Chondrocyte (in vitro differentiated cells): Measurements from ENCODE around the gene CGB2. TPM values are rescaled to one million over a fixed set of nuclear protein-coding genes. Genes with fewer than 3 reads are reported as not detected.

Source experiments
- DNase-seq: peaks from one replicate; pipeline ENCODE4 v3.0.0; 2021; ENCODE audit warnings: mixed read lengths, low spot score
- H3K27ac Mint-ChIP-seq: one replicate; pipeline ENCODE4 v1.8.0; 2021; ENCODE audit warnings: mild to moderate bottlenecking, moderate library complexity, mixed read lengths; ENCODE audit not compliant: unreplicated experiment
- H3K27me3 Mint-ChIP-seq: 2 replicates; pipeline ENCODE4 v1.8.0; 2021; ENCODE audit warnings: low read depth, mixed read lengths
- H3K36me3 Mint-ChIP-seq: 2 replicates; pipeline ENCODE4 v1.8.0; 2021; ENCODE audit warnings: low read depth, mixed read lengths
- H3K4me1 Mint-ChIP-seq: 2 replicates; pipeline ENCODE4 v1.8.0; 2021; ENCODE audit warnings: low read depth, mild to moderate bottlenecking, mixed read lengths
- H3K4me3 Mint-ChIP-seq: one replicate; pipeline ENCODE4 v1.8.0; 2021; ENCODE audit warnings: mild to moderate bottlenecking, moderate library complexity, mixed read lengths; ENCODE audit not compliant: unreplicated experiment
- H3K9me3 Mint-ChIP-seq: 2 replicates; pipeline ENCODE4 v1.8.0; 2021; ENCODE audit warnings: low read depth, mixed read lengths
- total RNA-seq: library from RNA; stranded (reverse); gene quantifications from 3 replicates; pipeline ENCODE4 v1.2.1, GENCODE V29; 2021
- TF ChIP-seq, protein P1 (sequence below): fragments of 200-600 bp; sonication (generic); IDR thresholded peaks from 2 replicates; pipeline ENCODE4 v1.5.0; 2021; ENCODE audit warnings: antibody characterized with exemption, mild to moderate bottlenecking, moderate library complexity

The CGB2 gene
- total RNA-seq, 1 donor from 2014 or later, result not detected

DNA sequence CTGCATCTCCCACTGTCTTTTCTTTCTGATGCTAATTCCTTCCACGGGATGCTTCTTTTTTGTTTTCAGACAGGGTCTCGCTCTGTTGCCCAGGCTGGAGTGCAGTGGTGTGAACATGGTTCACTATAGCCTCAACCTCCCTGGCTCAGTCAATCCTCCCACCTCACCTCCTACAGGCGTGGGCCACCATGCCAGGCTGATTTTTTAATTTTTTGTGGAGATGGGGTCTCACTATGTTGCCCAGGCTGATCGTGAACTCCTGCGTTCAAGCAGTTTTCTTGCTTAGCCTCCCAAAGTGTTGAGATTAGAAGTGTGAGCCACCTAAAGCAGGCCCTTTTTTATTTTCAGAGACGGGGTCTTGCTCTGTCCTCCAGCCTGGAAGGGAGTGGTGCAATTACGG is 43.4 kb upstream of the CGB2 start:
- Mint-ChIP-seq H3K36me3 (peaks cover 17% of the 10 kb centered on the region), H3K27ac (no peak overlapping the region)

DNA sequence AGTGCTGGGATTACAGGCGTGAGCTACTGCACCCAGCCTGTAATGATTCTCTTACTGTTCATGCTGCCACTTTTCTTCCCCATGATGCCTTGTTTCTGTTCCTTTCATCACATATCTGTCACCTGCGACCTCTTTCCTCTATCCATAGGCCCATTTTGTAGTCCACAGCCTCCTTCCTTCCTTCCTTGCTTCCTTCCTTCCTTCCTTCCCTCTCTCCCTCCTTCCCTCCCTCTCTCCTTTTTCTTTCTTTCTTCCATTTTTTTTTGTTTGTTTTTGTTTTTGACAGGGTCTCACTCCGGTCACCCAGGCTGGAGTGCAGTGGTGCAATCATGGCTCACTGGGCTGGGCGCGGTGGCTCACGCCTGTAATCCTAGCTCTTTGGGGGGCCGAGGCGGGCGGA is 42.8 kb upstream of the CGB2 start:
- no peak for DNase-seq
- Mint-ChIP-seq H3K4me3 (no peak overlapping the region), H3K27me3 (no peaks in the 10 kb centered on the region), H3K27ac (peak overlapping the region; percentile 23), H3K9me3 (no peaks in the 10 kb centered on the region), H3K36me3 (peaks cover 19% of the 10 kb centered on the region), H3K4me1 (peaks cover 25% of the 10 kb centered on the region)
- TF ChIP-seq, protein P1, sequence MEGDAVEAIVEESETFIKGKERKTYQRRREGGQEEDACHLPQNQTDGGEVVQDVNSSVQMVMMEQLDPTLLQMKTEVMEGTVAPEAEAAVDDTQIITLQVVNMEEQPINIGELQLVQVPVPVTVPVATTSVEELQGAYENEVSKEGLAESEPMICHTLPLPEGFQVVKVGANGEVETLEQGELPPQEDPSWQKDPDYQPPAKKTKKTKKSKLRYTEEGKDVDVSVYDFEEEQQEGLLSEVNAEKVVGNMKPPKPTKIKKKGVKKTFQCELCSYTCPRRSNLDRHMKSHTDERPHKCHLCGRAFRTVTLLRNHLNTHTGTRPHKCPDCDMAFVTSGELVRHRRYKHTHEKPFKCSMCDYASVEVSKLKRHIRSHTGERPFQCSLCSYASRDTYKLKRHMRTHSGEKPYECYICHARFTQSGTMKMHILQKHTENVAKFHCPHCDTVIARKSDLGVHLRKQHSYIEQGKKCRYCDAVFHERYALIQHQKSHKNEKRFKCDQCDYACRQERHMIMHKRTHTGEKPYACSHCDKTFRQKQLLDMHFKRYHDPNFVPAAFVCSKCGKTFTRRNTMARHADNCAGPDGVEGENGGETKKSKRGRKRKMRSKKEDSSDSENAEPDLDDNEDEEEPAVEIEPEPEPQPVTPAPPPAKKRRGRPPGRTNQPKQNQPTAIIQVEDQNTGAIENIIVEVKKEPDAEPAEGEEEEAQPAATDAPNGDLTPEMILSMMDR, result no peak

More for the DNA sequence above, 43.4 kb upstream of the CGB2 start:
- no peak for DNase-seq
- TF ChIP-seq, protein P1, result no peak
- Mint-ChIP-seq H3K27me3 (no peaks in the 10 kb centered on the region), H3K4me3 (no peak overlapping the region), H3K4me1 (peaks cover 22% of the 10 kb centered on the region), H3K9me3 (no peaks in the 10 kb centered on the region)

DNA sequence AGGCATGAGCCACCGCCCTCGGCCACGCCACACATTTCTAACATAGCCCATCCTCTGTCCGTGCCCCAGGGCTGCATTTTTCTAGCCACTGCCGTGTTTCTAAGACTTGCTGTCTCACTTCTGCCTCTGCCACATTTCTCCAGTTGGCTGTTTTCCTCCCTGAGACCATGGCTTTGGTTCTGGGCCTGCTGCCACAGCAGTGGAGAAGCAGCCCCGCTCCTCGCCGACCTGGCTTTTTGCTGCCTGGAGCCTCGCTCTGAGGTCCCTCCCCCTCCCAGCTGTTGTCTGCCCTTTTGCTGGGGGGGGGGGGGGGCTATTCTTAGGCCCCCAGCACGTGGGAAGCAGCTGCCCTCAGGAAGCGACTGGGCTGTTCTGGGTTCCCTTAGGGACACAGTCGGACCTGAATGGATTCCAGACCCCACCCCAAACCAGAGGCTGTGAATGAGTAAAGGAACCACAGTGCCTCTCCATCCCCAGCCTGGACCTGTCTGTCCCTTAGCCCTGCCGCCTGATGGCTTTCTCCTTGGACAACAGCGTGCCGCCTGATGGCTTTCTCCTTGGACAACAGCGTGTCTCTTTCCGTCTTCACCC is 41.9 kb upstream of the CGB2 start:
- TF ChIP-seq, protein P1, result no peak
- Mint-ChIP-seq H3K4me1 (peaks cover 34% of the 10 kb centered on the region), H3K9me3 (no peaks in the 10 kb centered on the region), H3K27me3 (no peaks in the 10 kb centered on the region), H3K4me3 (no peak overlapping the region), H3K27ac (peak overlapping the region; percentile 36), H3K36me3 (peaks cover 19% of the 10 kb centered on the region)
- DNase-seq, result no peak

DNA sequence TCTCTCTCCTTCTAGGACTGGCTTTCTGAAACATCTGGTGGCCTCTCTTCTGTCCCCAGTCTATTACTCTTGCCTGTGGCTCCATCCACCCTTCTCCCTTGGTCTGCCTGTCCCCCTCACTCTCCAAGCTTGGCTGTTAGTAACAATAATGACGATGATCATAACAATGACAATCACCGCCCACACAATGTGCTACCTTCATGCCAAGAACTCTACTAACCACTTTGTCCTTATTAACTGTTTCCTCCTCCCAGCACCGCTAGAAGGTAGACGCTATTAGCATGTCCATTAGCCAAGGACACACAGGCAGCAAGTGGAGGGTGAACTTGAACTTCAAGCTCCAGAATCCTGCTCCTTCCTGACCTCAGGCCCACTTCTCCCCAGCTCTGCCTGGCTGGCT is 41.3 kb upstream of the CGB2 start:
- Mint-ChIP-seq H3K4me3 (no peak overlapping the region), H3K9me3 (no peaks in the 10 kb centered on the region), H3K36me3 (peaks cover 17% of the 10 kb centered on the region), H3K27me3 (no peaks in the 10 kb centered on the region), H3K27ac (no peak overlapping the region), H3K4me1 (peaks cover 40% of the 10 kb centered on the region)
- DNase-seq, result no peak
- TF ChIP-seq, protein P1, result no peak

DNA sequence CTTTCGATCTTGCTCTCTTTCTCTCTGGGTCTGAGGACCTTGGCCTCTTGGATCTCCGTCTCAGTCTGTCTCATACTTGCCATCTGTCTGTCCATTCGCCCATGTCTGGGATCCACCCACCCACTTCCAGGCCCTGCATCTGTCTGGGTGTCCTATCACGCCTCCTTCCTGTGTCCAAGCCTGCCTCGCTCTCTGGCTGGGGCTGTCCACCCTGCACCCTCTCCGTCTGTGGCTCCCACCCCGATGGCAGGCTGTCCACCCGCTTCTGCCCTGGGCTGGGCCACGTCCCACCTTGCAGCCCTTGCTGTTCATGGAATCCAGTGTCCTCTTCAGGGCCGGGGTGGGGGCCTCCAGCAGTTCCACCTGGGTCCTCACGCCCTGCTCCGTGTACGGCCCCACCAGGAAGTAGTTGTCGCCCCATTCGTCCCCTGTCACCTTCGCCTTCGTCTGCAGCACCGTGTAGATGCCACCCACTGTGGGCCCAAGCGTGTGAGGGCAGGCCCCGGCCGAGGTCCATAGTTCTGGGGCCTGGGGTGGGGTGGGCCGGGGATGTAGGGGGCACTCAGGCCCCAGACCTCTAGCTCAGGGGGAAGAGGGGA is 40.6 kb upstream of the CGB2 start:
- H3K4me3 Mint-ChIP-seq, result peak overlapping the region; percentile 98
- H3K36me3 Mint-ChIP-seq, result peaks cover 14% of the 10 kb centered on the region
- no peaks in the 10 kb centered on the region for H3K27me3 Mint-ChIP-seq
- TF ChIP-seq, protein P1, result no peak
- no peak overlapping the region for H3K27ac Mint-ChIP-seq
- no peaks in the 10 kb centered on the region for H3K9me3 Mint-ChIP-seq
- DNase-seq, result no peak
- peaks cover 40% of the 10 kb centered on the region for H3K4me1 Mint-ChIP-seq
